Measurements from ENCODE around the gene THRAP3.
A peak's percentile ranks its signal among the peaks of the same experiment; 100 is the strongest.

Gene THRAP3

GRCh38 chr1:36346741-36347370, 122.6 kb downstream of the THRAP3 start:
- no peak for TF ChIP-seq PAX5 (IDR thresholded peaks at IDR 0.05; ENCODE audit: insufficient read depth, low read length, severe bottlenecking)
- TF ChIP-seq POU2F2 (IDR thresholded peaks at IDR 0.05; ENCODE audit: low read depth, low read length), result no peak
- no peak for TF ChIP-seq POLR2A (IDR thresholded peaks at IDR 0.05; ENCODE audit: low read depth, low read length)
- no peak for TF ChIP-seq POLR2AphosphoS5 (IDR thresholded peaks at IDR 0.05; ENCODE audit: low read depth, low read length)
- no peak for TF ChIP-seq TAF1 (IDR thresholded peaks at IDR 0.05; ENCODE audit: low read depth, low read length)
- TF ChIP-seq SPI1 (IDR thresholded peaks at IDR 0.05; ENCODE audit: low read depth, low read length), result no peak
- FAIRE-seq, result no peak
- DNase-seq (ENCODE audit: insufficient read length, low spot score), result no peak

- TF ChIP-seq SPI1 (IDR thresholded peaks at IDR 0.05; ENCODE audit: low read depth, low read length) (peak; percentile 88), POU2F2 (IDR thresholded peaks at IDR 0.05; ENCODE audit: low read depth, low read length) (peak; percentile 45; the same call in 1 of the 2 replicates), PAX5 (IDR thresholded peaks at IDR 0.05; ENCODE audit: insufficient read depth, low read length, severe bottlenecking) (no peak)
- DNase-seq (ENCODE audit: insufficient read length, low spot score) (peak; percentile 71), FAIRE-seq (peak; percentile 97)
Observed at GRCh38 chr1:36349241-36349671, 125.0 kb downstream of the THRAP3 start.

- no peak for TF ChIP-seq POLR2A (IDR thresholded peaks at IDR 0.05; ENCODE audit: low read depth, low read length)
- no peak for TF ChIP-seq POLR2AphosphoS5 (IDR thresholded peaks at IDR 0.05; ENCODE audit: low read depth, low read length)
- TF ChIP-seq SPI1 (IDR thresholded peaks at IDR 0.05; ENCODE audit: low read depth, low read length), result no peak
- TF ChIP-seq POU2F2 (IDR thresholded peaks at IDR 0.05; ENCODE audit: low read depth, low read length), result no peak
- no peak for TF ChIP-seq PAX5 (IDR thresholded peaks at IDR 0.05; ENCODE audit: insufficient read depth, low read length, severe bottlenecking)
- no peak for TF ChIP-seq TAF1 (IDR thresholded peaks at IDR 0.05; ENCODE audit: low read depth, low read length)
- DNase-seq (ENCODE audit: insufficient read length, low spot score) (no peak), FAIRE-seq (no peak)
Observed at GRCh38 chr1:36349839-36350238, 125.6 kb downstream of the THRAP3 start.

- FAIRE-seq (peak; percentile 72), DNase-seq (ENCODE audit: insufficient read length, low spot score) (no peak)
- TF ChIP-seq POLR2A (IDR thresholded peaks at IDR 0.05; ENCODE audit: low read depth, low read length) (no peak), SPI1 (IDR thresholded peaks at IDR 0.05; ENCODE audit: low read depth, low read length) (no peak), TAF1 (IDR thresholded peaks at IDR 0.05; ENCODE audit: low read depth, low read length) (no peak), POU2F2 (IDR thresholded peaks at IDR 0.05; ENCODE audit: low read depth, low read length) (no peak), PAX5 (IDR thresholded peaks at IDR 0.05; ENCODE audit: insufficient read depth, low read length, severe bottlenecking) (no peak), POLR2AphosphoS5 (IDR thresholded peaks at IDR 0.05; ENCODE audit: low read depth, low read length) (no peak)
Observed at GRCh38 chr1:36350659-36351226, 126.5 kb downstream of the THRAP3 start.

GRCh38 chr1:36351227-36351977, 127.2 kb downstream of the THRAP3 start:
- FAIRE-seq (no peak), DNase-seq (ENCODE audit: insufficient read length, low spot score) (no peak)
- TF ChIP-seq SPI1 (IDR thresholded peaks at IDR 0.05; ENCODE audit: low read depth, low read length), result 0 out of 2 replicates have a peak, but pooled peaks have one; percentile 7
- no peak for TF ChIP-seq PAX5 (IDR thresholded peaks at IDR 0.05; ENCODE audit: insufficient read depth, low read length, severe bottlenecking)

- FAIRE-seq (no peak), DNase-seq (ENCODE audit: insufficient read length, low spot score) (no peak)
- TF ChIP-seq POU2F2 (IDR thresholded peaks at IDR 0.05; ENCODE audit: low read depth, low read length) (no peak), POLR2A (IDR thresholded peaks at IDR 0.05; ENCODE audit: low read depth, low read length) (no peak), TAF1 (IDR thresholded peaks at IDR 0.05; ENCODE audit: low read depth, low read length) (no peak), SPI1 (IDR thresholded peaks at IDR 0.05; ENCODE audit: low read depth, low read length) (no peak), PAX5 (IDR thresholded peaks at IDR 0.05; ENCODE audit: insufficient read depth, low read length, severe bottlenecking) (no peak), POLR2AphosphoS5 (IDR thresholded peaks at IDR 0.05; ENCODE audit: low read depth, low read length) (no peak)
Observed at GRCh38 chr1:36352125-36352909, 128.1 kb downstream of the THRAP3 start.

- TF ChIP-seq SPI1 (IDR thresholded peaks at IDR 0.05; ENCODE audit: low read depth, low read length) (no peak), TAF1 (IDR thresholded peaks at IDR 0.05; ENCODE audit: low read depth, low read length) (no peak), POLR2A (IDR thresholded peaks at IDR 0.05; ENCODE audit: low read depth, low read length) (no peak), PAX5 (IDR thresholded peaks at IDR 0.05; ENCODE audit: insufficient read depth, low read length, severe bottlenecking) (no peak), POLR2AphosphoS5 (IDR thresholded peaks at IDR 0.05; ENCODE audit: low read depth, low read length) (no peak), POU2F2 (IDR thresholded peaks at IDR 0.05; ENCODE audit: low read depth, low read length) (no peak)
- FAIRE-seq (no peak), DNase-seq (ENCODE audit: insufficient read length, low spot score) (no peak)
Observed at GRCh38 chr1:36352910-36353878, 129.0 kb downstream of the THRAP3 start.

GRCh38 chr1:36354486-36354885, 130.2 kb downstream of the THRAP3 start:
- FAIRE-seq (no peak), DNase-seq (ENCODE audit: insufficient read length, low spot score) (no peak)
- TF ChIP-seq POU2F2 (IDR thresholded peaks at IDR 0.05; ENCODE audit: low read depth, low read length), result no peak
- no peak for TF ChIP-seq POLR2AphosphoS5 (IDR thresholded peaks at IDR 0.05; ENCODE audit: low read depth, low read length)
- TF ChIP-seq POLR2A (IDR thresholded peaks at IDR 0.05; ENCODE audit: low read depth, low read length), result no peak
- TF ChIP-seq PAX5 (IDR thresholded peaks at IDR 0.05; ENCODE audit: insufficient read depth, low read length, severe bottlenecking), result no peak
- TF ChIP-seq SPI1 (IDR thresholded peaks at IDR 0.05; ENCODE audit: low read depth, low read length), result no peak
- TF ChIP-seq TAF1 (IDR thresholded peaks at IDR 0.05; ENCODE audit: low read depth, low read length), result no peak

Data from GM12891 (cell line).